Endothelial cell (in vitro differentiated cells): ENCODE data around the gene ARL6IP4. TPM values are rescaled to one million over a fixed set of nuclear protein-coding genes. Genes with fewer than 3 reads are reported as not detected.

Source experiments
- DNase-seq: peaks from one replicate; pipeline ENCODE4 v3.0.0; 2021; ENCODE audit warnings: low spot score
- H3K27ac Mint-ChIP-seq: one replicate; pipeline ENCODE4 v1.8.0; 2021; ENCODE audit warnings: mixed read lengths, inconsistent platforms; ENCODE audit not compliant: unreplicated experiment
- H3K27me3 Mint-ChIP-seq: one replicate; pipeline ENCODE4 v1.8.0; 2021; ENCODE audit warnings: mild to moderate bottlenecking, moderate library complexity, mixed read lengths, inconsistent platforms; ENCODE audit not compliant: unreplicated experiment
- H3K36me3 Mint-ChIP-seq: one replicate; pipeline ENCODE4 v1.8.0; 2021; ENCODE audit warnings: mild to moderate bottlenecking, low read depth, mixed read lengths, inconsistent platforms; ENCODE audit not compliant: unreplicated experiment
- H3K4me1 Mint-ChIP-seq: one replicate; pipeline ENCODE4 v1.8.0; 2021; ENCODE audit warnings: mild to moderate bottlenecking, mixed read lengths, inconsistent platforms; ENCODE audit not compliant: unreplicated experiment
- H3K4me3 Mint-ChIP-seq: one replicate; pipeline ENCODE4 v1.8.0; 2021; ENCODE audit warnings: mild to moderate bottlenecking, mixed read lengths, inconsistent platforms; ENCODE audit not compliant: unreplicated experiment
- H3K9me3 Mint-ChIP-seq: one replicate; pipeline ENCODE4 v1.8.0; 2021; ENCODE audit warnings: mixed read lengths, inconsistent platforms; ENCODE audit not compliant: unreplicated experiment
- total RNA-seq: library from RNA; stranded (reverse); fragmentation: NEBNext Ultra II Directional; extraction: Animal tissue kit (Norgen Biotek cat#: 25700); gene quantifications from one replicate; pipeline ENCODE4 v1.2.1, GENCODE V29; 2021; ENCODE audit not compliant: unreplicated experiment
- TF ChIP-seq, protein P1 (sequence below): fragments of 200-600 bp; sonication (generic); IDR thresholded peaks from one replicate; pipeline ENCODE4 v1.5.0; 2021; ENCODE audit warnings: antibody characterized with exemption; ENCODE audit not compliant: unreplicated experiment

The ARL6IP4 gene
- total RNA-seq, 1 donor from 2014 or later, result 151 TPM

DNA sequence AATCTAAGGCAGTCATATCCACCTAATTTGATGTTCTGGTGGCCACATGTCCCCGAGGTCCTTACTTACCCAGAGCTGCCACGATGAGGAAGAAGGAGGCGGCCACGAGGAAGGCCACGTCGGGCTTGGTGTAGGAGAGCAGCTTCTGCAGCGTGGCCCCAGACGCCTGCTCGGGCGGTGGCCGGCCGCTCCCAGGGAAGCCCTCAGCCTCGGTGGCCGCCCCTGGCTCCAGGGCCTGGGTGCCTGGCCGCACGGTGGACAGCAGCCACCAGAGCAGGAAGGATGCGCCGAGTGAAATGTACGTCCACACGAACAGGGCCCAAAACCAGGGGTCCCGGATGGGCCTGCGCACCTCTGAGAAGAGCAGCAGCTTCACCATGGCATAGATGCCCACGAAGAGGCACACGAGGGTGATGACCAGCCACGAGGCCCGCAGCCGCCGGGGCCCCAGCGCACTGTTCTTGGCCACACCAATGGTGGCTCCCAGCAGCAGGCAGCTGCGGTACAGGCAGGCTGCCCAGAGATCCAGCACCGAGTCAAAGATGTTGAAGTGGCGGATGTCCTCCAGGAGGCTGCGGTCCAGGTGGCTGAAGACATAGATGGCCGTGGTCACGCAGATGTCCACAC is 20.8 kb upstream of the ARL6IP4 start:
- TF ChIP-seq, protein P1, sequence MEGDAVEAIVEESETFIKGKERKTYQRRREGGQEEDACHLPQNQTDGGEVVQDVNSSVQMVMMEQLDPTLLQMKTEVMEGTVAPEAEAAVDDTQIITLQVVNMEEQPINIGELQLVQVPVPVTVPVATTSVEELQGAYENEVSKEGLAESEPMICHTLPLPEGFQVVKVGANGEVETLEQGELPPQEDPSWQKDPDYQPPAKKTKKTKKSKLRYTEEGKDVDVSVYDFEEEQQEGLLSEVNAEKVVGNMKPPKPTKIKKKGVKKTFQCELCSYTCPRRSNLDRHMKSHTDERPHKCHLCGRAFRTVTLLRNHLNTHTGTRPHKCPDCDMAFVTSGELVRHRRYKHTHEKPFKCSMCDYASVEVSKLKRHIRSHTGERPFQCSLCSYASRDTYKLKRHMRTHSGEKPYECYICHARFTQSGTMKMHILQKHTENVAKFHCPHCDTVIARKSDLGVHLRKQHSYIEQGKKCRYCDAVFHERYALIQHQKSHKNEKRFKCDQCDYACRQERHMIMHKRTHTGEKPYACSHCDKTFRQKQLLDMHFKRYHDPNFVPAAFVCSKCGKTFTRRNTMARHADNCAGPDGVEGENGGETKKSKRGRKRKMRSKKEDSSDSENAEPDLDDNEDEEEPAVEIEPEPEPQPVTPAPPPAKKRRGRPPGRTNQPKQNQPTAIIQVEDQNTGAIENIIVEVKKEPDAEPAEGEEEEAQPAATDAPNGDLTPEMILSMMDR, result no peak
- no peak overlapping the region for H3K4me3 Mint-ChIP-seq
- H3K36me3 Mint-ChIP-seq, result no peaks in the 10 kb centered on the region
- no peak for DNase-seq
- H3K27ac Mint-ChIP-seq, result no peak overlapping the region
- H3K4me1 Mint-ChIP-seq, result no peaks in the 10 kb centered on the region
- peaks cover 2% of the 10 kb centered on the region for H3K27me3 Mint-ChIP-seq
- H3K9me3 Mint-ChIP-seq, result no peaks in the 10 kb centered on the region

DNA sequence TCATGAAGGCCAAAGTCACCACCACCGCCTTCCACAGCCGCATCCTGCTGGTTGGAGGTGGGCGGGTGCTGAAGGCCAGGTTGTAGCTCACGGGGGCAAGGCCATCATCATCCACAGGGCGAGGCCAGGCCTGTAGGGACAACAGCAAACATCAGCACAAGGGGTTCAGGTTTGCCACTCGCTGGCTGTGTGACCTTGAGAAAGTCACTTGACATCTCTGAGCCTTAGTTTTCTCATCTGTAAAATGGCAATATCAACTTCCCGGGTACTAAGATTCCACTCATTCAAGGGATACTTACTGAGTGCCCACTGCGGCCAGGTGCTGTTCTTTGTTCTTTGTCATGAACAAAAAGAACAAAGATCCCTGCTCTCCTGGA is 20.3 kb upstream of the ARL6IP4 start:
- Mint-ChIP-seq H3K36me3 (no peaks in the 10 kb centered on the region), H3K27me3 (peaks cover 2% of the 10 kb centered on the region), H3K4me3 (no peak overlapping the region), H3K4me1 (no peaks in the 10 kb centered on the region), H3K9me3 (no peaks in the 10 kb centered on the region), H3K27ac (no peak overlapping the region)
- TF ChIP-seq, protein P1, result no peak
- no peak for DNase-seq

DNA sequence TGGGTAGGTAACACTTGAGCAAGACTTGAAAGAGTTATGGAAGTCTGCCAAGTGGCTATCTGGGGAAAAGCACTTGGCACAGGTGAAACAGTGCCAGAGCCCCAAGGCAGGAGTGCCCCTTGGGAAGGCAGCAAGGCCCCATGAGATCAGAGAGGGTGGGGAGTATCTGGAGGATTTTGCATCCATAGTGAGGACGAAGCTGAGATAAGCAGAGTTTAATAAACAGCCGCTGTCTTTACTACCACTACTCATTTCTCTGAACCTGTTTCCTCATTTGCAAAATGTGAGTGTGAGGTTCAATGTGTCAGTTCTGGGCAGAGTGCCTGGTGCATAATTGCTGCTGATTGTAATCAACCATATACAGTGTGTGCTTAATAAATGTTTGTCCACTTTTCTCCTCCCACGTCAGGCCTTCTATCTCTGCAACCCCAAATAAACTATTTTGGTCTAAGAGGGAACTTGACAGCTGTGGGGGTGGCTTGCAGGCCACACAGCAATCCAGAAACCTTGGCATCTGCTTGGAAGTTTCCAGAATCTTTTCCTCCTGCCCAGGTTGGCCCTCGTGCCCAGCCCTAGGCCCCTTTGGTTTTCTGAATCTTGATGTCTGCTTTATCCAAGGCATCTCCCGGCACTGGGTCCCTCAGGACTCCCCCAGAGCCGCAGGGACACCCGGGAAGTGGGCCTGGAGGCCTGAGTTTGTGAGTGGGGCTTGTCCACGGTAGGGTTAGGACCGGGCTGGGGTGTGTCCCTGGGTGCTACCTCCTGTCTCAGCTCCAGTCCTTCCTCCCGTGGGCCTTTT is 18.8 kb upstream of the ARL6IP4 start:
- TF ChIP-seq, protein P1, result no peak
- Mint-ChIP-seq H3K9me3 (no peaks in the 10 kb centered on the region), H3K27ac (no peak overlapping the region), H3K4me3 (no peak overlapping the region), H3K36me3 (no peaks in the 10 kb centered on the region), H3K27me3 (peaks cover 3% of the 10 kb centered on the region), H3K4me1 (no peaks in the 10 kb centered on the region)
- DNase-seq, result no peak

DNA sequence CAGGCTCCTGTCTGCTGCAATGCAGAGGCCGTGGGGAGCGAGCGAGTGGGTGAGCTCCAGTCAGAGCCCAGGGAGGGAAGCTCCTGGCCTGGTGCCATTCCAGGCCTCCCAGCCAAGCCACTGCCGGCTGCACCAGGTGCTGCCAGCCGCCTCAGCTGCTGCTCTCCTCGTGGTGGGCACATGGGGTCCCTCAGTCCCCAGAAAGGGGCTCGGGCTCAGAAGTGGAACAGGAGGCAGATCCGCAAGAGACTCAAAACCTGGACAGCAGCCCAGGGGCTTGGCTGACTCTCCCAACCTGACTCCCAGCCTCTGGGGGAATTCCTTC is 16.6 kb upstream of the ARL6IP4 start:
- H3K27me3 Mint-ChIP-seq, result peaks cover 4% of the 10 kb centered on the region
- no peaks in the 10 kb centered on the region for H3K4me1 Mint-ChIP-seq
- no peaks in the 10 kb centered on the region for H3K36me3 Mint-ChIP-seq

More for the DNA sequence above, 16.6 kb upstream of the ARL6IP4 start:
- no peak overlapping the region for H3K27ac Mint-ChIP-seq
- H3K9me3 Mint-ChIP-seq, result no peaks in the 10 kb centered on the region
- TF ChIP-seq, protein P1, result no peak
- DNase-seq, result no peak
- no peak overlapping the region for H3K4me3 Mint-ChIP-seq
